Liver (tissue), 9 donors: ENCODE measurements around the gene EGF. TPM values are rescaled to one million over a fixed set of nuclear protein-coding genes. Genes with fewer than 3 reads are reported as not detected.

ENCODE experiments used
- DNase-seq: peaks from one replicate; pipeline ENCODE4 v3.0.0-alpha.2; 2017; ENCODE audit warnings: low spot score
- H3K27ac ChIP-seq, 2 donors: one replicate each; pipeline ENCODE4 v1.7.0; 2013; ENCODE audit warnings: inconsistent platforms in 2 of 2, low read length in 2 of 2, control low read depth in 1 of 2, low read depth in 1 of 2, mild to moderate bottlenecking in 1 of 2
- H3K27me3 ChIP-seq, 4 donors: one replicate each; pipeline versions ENCODE4 v1.6.1 to v1.7.0; 2013; ENCODE audit warnings: low read length in 3 of 4, inconsistent platforms in 1 of 4, mild to moderate bottlenecking in 1 of 4, moderate library complexity in 1 of 4; ENCODE audit not compliant: control insufficient read depth in 4 of 4, insufficient read depth in 4 of 4
- H3K36me3 ChIP-seq, 4 donors: one replicate each; pipeline versions ENCODE4 v1.6.1 to v1.7.0; 2013; ENCODE audit warnings: low read length in 3 of 4, mild to moderate bottlenecking in 3 of 4, low read depth in 1 of 4, moderate library complexity in 1 of 4; ENCODE audit not compliant: control insufficient read depth in 4 of 4, insufficient read depth in 3 of 4
- H3K4me1 ChIP-seq, 4 donors: one replicate each; pipeline versions ENCODE4 v1.6.1 to v1.7.0; 2013; ENCODE audit warnings: low read length in 3 of 4, mild to moderate bottlenecking in 3 of 4, moderate library complexity in 1 of 4; ENCODE audit not compliant: control insufficient read depth in 4 of 4, insufficient read depth in 4 of 4
- H3K4me3 ChIP-seq, 3 donors: one replicate each; pipeline versions ENCODE4 v1.6.1 to v1.7.0; 2013; ENCODE audit warnings: low read length in 3 of 3, control low read depth in 1 of 3, low read depth in 1 of 3, mild to moderate bottlenecking in 1 of 3
- H3K9ac ChIP-seq, 2 donors: one replicate each; pipeline ENCODE4 v1.7.0; 2013; ENCODE audit warnings: low read length in 2 of 2, mild to moderate bottlenecking in 2 of 2, moderate library complexity in 2 of 2, control low read depth in 1 of 2, low read depth in 1 of 2
- H3K9me3 ChIP-seq, 4 donors: one replicate each; pipeline versions ENCODE4 v1.6.1 to v1.7.0; 2013; ENCODE audit warnings: low read length in 3 of 4; ENCODE audit not compliant: control insufficient read depth in 4 of 4
- ATF3 ChIP-seq: IDR thresholded peaks from 2 replicates; pipeline ENCODE4 v1.6.1; 2016; ENCODE audit warnings: antibody characterized with exemption
- CTCF ChIP-seq: fragments of 150-350 bp; IDR thresholded peaks from 2 replicates; pipeline ENCODE4 v1.5.1; 2017; ENCODE audit warnings: improper control_type of control experiment, low read depth, low read length; ENCODE audit not compliant: missing input control
- EGR1 ChIP-seq, 2 donors: IDR thresholded peaks; 2 replicates each; pipeline ENCODE4 v1.6.1; 2016 to 2018; ENCODE audit warnings: antibody characterized with exemption in 2 of 2, low read depth in 2 of 2
- FOXA2 ChIP-seq: IDR thresholded peaks from 2 replicates; pipeline ENCODE4 v1.6.1; 2016; ENCODE audit warnings: antibody characterized with exemption
- GABPA ChIP-seq, 2 donors: IDR thresholded peaks in 1 of 2; conservative IDR thresholded peaks in 1 of 2; 2 replicates each; pipeline ENCODE4 v1.6.1; 2016; ENCODE audit warnings: antibody characterized with exemption in 2 of 2, mild to moderate bottlenecking in 1 of 2, moderate library complexity in 1 of 2
- HNF4A ChIP-seq, 2 donors: conservative IDR thresholded peaks; 2 replicates each; pipeline ENCODE4 v1.6.1; 2016; ENCODE audit warnings: antibody characterized with exemption in 2 of 2, mild to moderate bottlenecking in 2 of 2
- HNF4G ChIP-seq: IDR thresholded peaks from 2 replicates; pipeline ENCODE4 v1.6.1; 2016; ENCODE audit warnings: antibody characterized with exemption
- JUND ChIP-seq, 2 donors: IDR thresholded peaks; 2 replicates each; pipeline ENCODE4 v1.6.1; 2016; ENCODE audit warnings: antibody characterized with exemption in 2 of 2
- RAD21 ChIP-seq, 2 donors: IDR thresholded peaks; 2 replicates each; pipeline ENCODE4 v1.6.1; 2016; ENCODE audit warnings: antibody characterized with exemption in 2 of 2, mild to moderate bottlenecking in 2 of 2
- REST ChIP-seq: IDR thresholded peaks from 2 replicates; pipeline ENCODE4 v1.6.1; 2016; ENCODE audit warnings: antibody characterized with exemption, mild to moderate bottlenecking
- RXRA ChIP-seq, 2 donors: IDR thresholded peaks; 2 replicates each; pipeline ENCODE4 v1.6.1; 2017 to 2018; ENCODE audit warnings: antibody characterized with exemption in 2 of 2, mild to moderate bottlenecking in 1 of 2
- SP1 ChIP-seq: IDR thresholded peaks from 2 replicates; pipeline ENCODE4 v1.6.1; 2018; ENCODE audit warnings: antibody characterized with exemption, mild to moderate bottlenecking
- TAF1 ChIP-seq: conservative IDR thresholded peaks from 2 replicates; pipeline ENCODE4 v1.6.1; 2016; ENCODE audit warnings: antibody characterized with exemption, mild to moderate bottlenecking
- ZBTB33 ChIP-seq: IDR thresholded peaks from 2 replicates; pipeline ENCODE4 v1.6.1; 2016; ENCODE audit warnings: antibody characterized with exemption
- WGBS: extraction: QIAGEN DNeasy Blood & Tissue Kit; methylation state at CpG from one replicate; pipeline ENCODE4 v1.1.7; 2013; 5-methylcytosine and 5-hydroxymethylcytosine counted together
- polyA plus RNA-seq, 2 donors: library from polyadenylated mRNA; stranded (reverse) in 1 of 2; unstranded in 1 of 2; fragments of 200-250 nt in 1 of 2; fragments of >200 nt in 1 of 2; fragmentation: Nextera tagmentation in 1 of 2; extraction: Ambion mirVana in 1 of 2; gene quantifications; one replicate each; pipeline versions ENCODE4 v1.2.1 to v1.2.3, GENCODE V29; 2013 to 2015
- total RNA-seq, 2 donors: library from RNA; depleted of rRNA; stranded (reverse); fragments of >200 nt; gene quantifications; one replicate each; pipeline ENCODE4 v1.2.3, GENCODE V29; 2014
- donor health status: healthy.
- donor health status: healthy.
- donor health status: healthy.
- donor health status: healthy.
- donor health status: healthy.

The EGF gene
- total and polyA plus RNA-seq, 4 donors = 0.65 TPM; not detected in 3

- TF ChIP-seq TAF1 = no peak
- no peak for TF ChIP-seq JUND (IDR thresholded peaks at IDR 0.05)
- no peak for TF ChIP-seq ZBTB33
- peak; percentile 59 for TF ChIP-seq SP1
- TF ChIP-seq EGR1 (IDR thresholded peaks at IDR 0.05; ENCODE audit: low read depth in 2 of 2) = peak in 1 of 2 donors; percentile 58
- TF ChIP-seq HNF4A (conservative IDR thresholded peaks at IDR 0.05) = peak; percentile 59 to 84
- TF ChIP-seq GABPA (IDR thresholded peaks at IDR 0.05 in 1 of 2, conservative IDR thresholded peaks at IDR 0.05 in 1 of 2) = no peak
- TF ChIP-seq FOXA2 = no peak
- peak in 1 of 2 donors; percentile 14 for TF ChIP-seq RXRA (IDR thresholded peaks at IDR 0.05)
- TF ChIP-seq RAD21 (IDR thresholded peaks at IDR 0.05) = peak in 1 of 2 donors; percentile 25
- no peak for TF ChIP-seq REST
- peak; percentile 40 for TF ChIP-seq HNF4G
- H3K4me1 ChIP-seq = peaks cover 0 to 6% (median 4%) of the 10 kb centered on the region in 4 donors
- H3K27ac ChIP-seq = no peak overlapping the region
- WGBS = 16% methylated on average over 1 of the region's 1 CpG
- no peak overlapping the region for H3K9ac ChIP-seq
- H3K36me3 ChIP-seq = peaks cover 0 to 2% (median 0%) of the 10 kb centered on the region in 4 donors
- H3K27me3 ChIP-seq = no peaks in the 10 kb centered on the region
- H3K4me3 ChIP-seq = no peak overlapping the region
- H3K9me3 ChIP-seq = no peaks in the 10 kb centered on the region
- no peak for DNase-seq
Observed at GRCh38 chr4:110041735-110042134, 129.1 kb downstream of the EGF start.

- no peak overlapping the region for H3K27ac ChIP-seq
- H3K9ac ChIP-seq = no peak overlapping the region
- peaks cover 0 to 2% (median 0%) of the 10 kb centered on the region in 4 donors for H3K36me3 ChIP-seq
- H3K4me1 ChIP-seq = peaks cover 0 to 6% (median 4%) of the 10 kb centered on the region in 4 donors
- WGBS = 57% methylated on average over 13 of the region's 13 CpGs
- TF ChIP-seq RAD21 (IDR thresholded peaks at IDR 0.05) (no peak), GABPA (IDR thresholded peaks at IDR 0.05 in 1 of 2, conservative IDR thresholded peaks at IDR 0.05 in 1 of 2) (no peak), ZBTB33 (no peak), REST (no peak), HNF4G (no peak), RXRA (IDR thresholded peaks at IDR 0.05) (no peak), HNF4A (conservative IDR thresholded peaks at IDR 0.05) (no peak), CTCF (no peak), EGR1 (IDR thresholded peaks at IDR 0.05; ENCODE audit: low read depth in 2 of 2) (no peak), ATF3 (no peak)
- H3K27me3 ChIP-seq = no peaks in the 10 kb centered on the region
- no peak overlapping the region for H3K4me3 ChIP-seq
- no peaks in the 10 kb centered on the region for H3K9me3 ChIP-seq
- no peak for DNase-seq
Observed at GRCh38 chr4:110042545-110043517, 130.1 kb downstream of the EGF start.
